Upper lobe of left lung (tissue), 6 donors: ENCODE measurements around the gene C15orf39. TPM values are rescaled to one million over a fixed set of nuclear protein-coding genes. Genes with fewer than 3 reads are reported as not detected.
A peak's percentile ranks its signal among the peaks of the same experiment; 100 is the strongest.
"Not testable (repeated sequence)": the region's sequence is repeated elsewhere in the genome, so short reads cannot be mapped to it uniquely, and the experiment has no call there.

Experiments used
- ATAC-seq, 2 donors: fragments of 200-7000 bp; cut with Tn5 transposase; one replicate each; pipeline ENCODE4 v1.9.1; 2022; ENCODE audit warnings: mild to moderate bottlenecking in 2 of 2, moderate library complexity in 2 of 2; ENCODE audit not compliant: low FRiP score in 2 of 2
- DNase-seq, 2 donors: peaks; one replicate each; pipeline ENCODE4 v3.0.0-alpha.2; 2019 to 2020
- H3K27ac ChIP-seq, 4 donors: fragments of 200-600 bp; sonication (generic); one replicate each; pipeline ENCODE4 v1.5.1; 2016 to 2019
- H3K27me3 ChIP-seq, 4 donors: fragments of 200-600 bp; sonication (generic); one replicate each; pipeline ENCODE4 v1.5.1; 2017 to 2019
- H3K36me3 ChIP-seq, 4 donors: fragments of 200-600 bp; sonication (generic); one replicate each; pipeline ENCODE4 v1.5.1; 2016 to 2019
- H3K4me1 ChIP-seq, 4 donors: fragments of 200-600 bp; sonication (generic); one replicate each; pipeline ENCODE4 v1.5.1; 2018 to 2019
- H3K4me3 ChIP-seq, 4 donors: fragments of 200-600 bp; sonication (generic); one replicate each; pipeline ENCODE4 v1.5.1; 2017 to 2019; ENCODE audit warnings: mild to moderate bottlenecking in 2 of 4, moderate library complexity in 1 of 4
- H3K9me3 ChIP-seq, 4 donors: fragments of 200-600 bp; sonication (generic); one replicate each; pipeline ENCODE4 v1.5.1; 2018 to 2019
- CTCF ChIP-seq, 6 experiments: fragments of 450-650 bp in 4 of 6; fragments of 200-600 bp in 2 of 6; sonication (generic) in 2 of 6; IDR thresholded peaks; one replicate each; pipeline ENCODE4 v1.5.1; 2016 to 2019; ENCODE audit warnings: antibody characterized with exemption in 6 of 6
- EP300 ChIP-seq, 4 donors: sonication (generic); formaldehyde crosslinking; IDR thresholded peaks; one replicate each; pipeline ENCODE4 v1.5.1; 2017; ENCODE audit warnings: antibody characterized with exemption in 4 of 4, control low read depth in 2 of 4
- POLR2A ChIP-seq, 4 donors: fragments of 450-650 bp; IDR thresholded peaks; one replicate each; pipeline ENCODE4 v1.5.1; 2016 to 2017; ENCODE audit warnings: antibody characterized with exemption in 4 of 4, mild to moderate bottlenecking in 2 of 4
- POLR2AphosphoS5 ChIP-seq, 2 donors: sonication (generic); formaldehyde crosslinking; IDR thresholded peaks; one replicate each; pipeline ENCODE4 v1.5.1; 2017; ENCODE audit warnings: antibody characterized with exemption in 2 of 2
- WGBS, 2 donors: methylation state at CpG; one replicate each; pipeline ENCODE4 v1.1.5; 2017 to 2018; 5-methylcytosine and 5-hydroxymethylcytosine counted together
- total RNA-seq, 6 donors: library from RNA; depleted of rRNA in 4 of 6; stranded (reverse); fragments of >200 nt in 4 of 6; gene quantifications; one replicate each; pipeline versions ENCODE4 v1.1.0 to v1.2.1, GENCODE V29; 2016 to 2021
- donor health status: DM: no; HTN: no; CAD: no; lungs with moderate emphysema.
- donor health status: DM: no; HTN: yes; CAD: no; lungs with severe emphysema.

C15orf39 gene
- total RNA-seq, 6 donors from 2014 or later = 25.4 to 44.6 (median 37.5) TPM

GRCh38 chr15:75215107-75216004 lies 13.7 kb downstream of the C15orf39 start:
- no peak overlapping the region for H3K4me3 ChIP-seq
- TF ChIP-seq CTCF (IDR thresholded peaks at IDR 0.05) = no peak
- TF ChIP-seq EP300 (IDR thresholded peaks at IDR 0.05) = no peak
- TF ChIP-seq POLR2AphosphoS5 (IDR thresholded peaks at IDR 0.05) = no peak
- no peaks in the 10 kb centered on the region for H3K9me3 ChIP-seq
- ATAC-seq = peak in 1 of 2 donors; percentile 5
- no peaks in the 10 kb centered on the region for H3K27me3 ChIP-seq
- peaks cover 19 to 47% (median 37%) of the 10 kb centered on the region in 4 donors for H3K36me3 ChIP-seq
- no peak overlapping the region for H3K27ac ChIP-seq
- DNase-seq = no peak
- 85 to 88% methylated on average over 5 of the region's 5 CpGs for WGBS, 2 donors
- H3K4me1 ChIP-seq = peaks cover 0 to 1% (median 0%) of the 10 kb centered on the region in 4 donors

- peaks cover 5 to 30% (median 21%) of the 10 kb centered on the region in 4 donors for H3K36me3 ChIP-seq
- TF ChIP-seq POLR2A (IDR thresholded peaks at IDR 0.05) (no peak), POLR2AphosphoS5 (IDR thresholded peaks at IDR 0.05) (no peak), CTCF (IDR thresholded peaks at IDR 0.05) (no peak), EP300 (IDR thresholded peaks at IDR 0.05) (no peak)
- no peak for ATAC-seq
These were observed 15.3 kb downstream of the C15orf39 start for GRCh38 chr15:75217012-75217411.

GRCh38 chr15:75217574-75217973 lies 15.9 kb downstream of the C15orf39 start:
- H3K36me3 ChIP-seq = peaks cover 0 to 25% (median 15%) of the 10 kb centered on the region in 4 donors
- WGBS, 2 donors = 87 to 88% methylated on average over 3 of the region's 3 CpGs
- H3K4me3 ChIP-seq, H3K4me1 ChIP-seq, DNase-seq, ATAC-seq, H3K27ac ChIP-seq, H3K9me3 ChIP-seq, H3K27me3 ChIP-seq: not testable (repeated sequence)

More at GRCh38 chr15:75217012-75217411, 15.3 kb downstream of the C15orf39 start:
- Histone ChIP-seq H3K4me3 (no peak overlapping the region), H3K27ac (no peak overlapping the region), H3K27me3 (no peaks in the 10 kb centered on the region), H3K4me1 (no peaks in the 10 kb centered on the region), H3K9me3 (no peaks in the 10 kb centered on the region)
- 83 to 95% methylated on average over 2 to 6 of the region's 6 CpGs for WGBS, 2 donors
- no peak for DNase-seq

- 72 to 82% methylated on average over 4 of the region's 4 CpGs for WGBS, 2 donors
- not testable (repeated sequence) for ATAC-seq, H3K9me3 ChIP-seq, DNase-seq, H3K4me1 ChIP-seq, H3K27ac ChIP-seq, H3K27me3 ChIP-seq, H3K36me3 ChIP-seq, H3K4me3 ChIP-seq
These were observed 17.8 kb downstream of the C15orf39 start for GRCh38 chr15:75219507-75219929.

- Histone ChIP-seq H3K36me3 (peaks cover 0 to 4% (median 0%) of the 10 kb centered on the region in 4 donors), H3K9me3 (no peaks in the 10 kb centered on the region), H3K4me1 (peaks cover 0 to 8% (median 3%) of the 10 kb centered on the region in 4 donors), H3K27ac (no peak overlapping the region), H3K4me3 (no peak overlapping the region), H3K27me3 (no peaks in the 10 kb centered on the region)
- no peak for ATAC-seq
- WGBS, 2 donors = 85 to 88% methylated on average over 2 to 6 of the region's 6 CpGs
- DNase-seq = no peak
- TF ChIP-seq POLR2A (IDR thresholded peaks at IDR 0.05) (no peak), EP300 (IDR thresholded peaks at IDR 0.05) (no peak), CTCF (IDR thresholded peaks at IDR 0.05) (no peak), POLR2AphosphoS5 (IDR thresholded peaks at IDR 0.05) (no peak)
These were observed 22.0 kb downstream of the C15orf39 start for GRCh38 chr15:75223688-75224087.
